Erythroblast (primary cell): Measurements from ENCODE around the gene HESX1.

Source experiments
- GATA1 ChIP-seq: IDR thresholded peaks from 2 replicates; pipeline ENCODE4 v1.6.1; 2011; ENCODE audit warnings: low read depth, mild to moderate bottlenecking, control low read depth, low read length, moderate library complexity
- POLR2A ChIP-seq: IDR thresholded peaks from 2 replicates; pipeline ENCODE4 v1.6.1; 2011; ENCODE audit warnings: mild to moderate bottlenecking, low read length

GRCh38 chr3:57184526-57184925 is 15.3 kb downstream of the HESX1 start:
- TF ChIP-seq POLR2A: no peak
- TF ChIP-seq GATA1: no peak
